Measurements from ENCODE around the gene MCF2L2. TPM values are rescaled to one million over a fixed set of nuclear protein-coding genes. Genes with fewer than 3 reads are reported as not detected.

The MCF2L2 gene
- total and polyA plus RNA-seq, 10 donors = 0.46 to 37.7 (median 17.6) TPM

GRCh38 chr3:183475016-183475763, 46.8 kb upstream of the MCF2L2 start:
- Histone ChIP-seq H3K27ac (no peak overlapping the region), H3K27me3 (replicated peaks in 1 of 7) (peaks cover 0 to 6% (median 0%) of the 10 kb centered on the region in 7 donors), H3K4me3 (no peak overlapping the region), H3K4me1 (no peaks in the 10 kb centered on the region), H3K9me3 (no peaks in the 10 kb centered on the region), H3K36me3 (no peaks in the 10 kb centered on the region)
- DNase-seq = no peak
- WGBS, 5 donors = 28 to 36% (median 32%) methylated on average over 3 of the region's 3 CpGs
- intact Hi-C loops (cut with DNase I; ENCODE audit: low total_unique reads) = no loop called here
- TF ChIP-seq POLR2AphosphoS5 (IDR thresholded peaks at IDR 0.05) = no peak
- TF ChIP-seq POLR2A (IDR thresholded peaks at IDR 0.05) = no peak
- no peak for TF ChIP-seq CTCF (IDR thresholded peaks at IDR 0.05 in 8 of 11, conservative IDR thresholded peaks at IDR 0.05 in 3 of 11)

- Histone ChIP-seq H3K27ac (no peak overlapping the region), H3K9me3 (no peaks in the 10 kb centered on the region), H3K27me3 (replicated peaks in 1 of 7) (peaks cover 0 to 6% (median 0%) of the 10 kb centered on the region in 7 donors), H3K36me3 (no peaks in the 10 kb centered on the region), H3K4me3 (no peak overlapping the region), H3K4me1 (peaks cover 0 to 10% (median 7%) of the 10 kb centered on the region in 6 donors)
- 91 to 97% (median 94%) methylated on average over 2 of the region's 2 CpGs for WGBS, 5 donors
- no peak for DNase-seq
- no peak for TF ChIP-seq POLR2AphosphoS5 (IDR thresholded peaks at IDR 0.05)
- no peak for TF ChIP-seq POLR2A (IDR thresholded peaks at IDR 0.05)
- no peak for TF ChIP-seq CTCF (IDR thresholded peaks at IDR 0.05 in 8 of 11, conservative IDR thresholded peaks at IDR 0.05 in 3 of 11)
- intact Hi-C loops (cut with DNase I; ENCODE audit: low total_unique reads) = loop anchor here (5.0 kb wide), 1 partner anchor 293 kb away; no protein-coding TSS in a partner anchor
These were observed 45.5 kb upstream of the MCF2L2 start for GRCh38 chr3:183473969-183474368.

GRCh38 chr3:183472155-183472554, 43.7 kb upstream of the MCF2L2 start:
- no peaks in the 10 kb centered on the region for H3K27me3 ChIP-seq (replicated peaks in 1 of 7)
- intact Hi-C loops (cut with DNase I; ENCODE audit: low total_unique reads) = loop anchor here (5.0 kb wide), 1 partner anchor 295 kb away; no protein-coding TSS in a partner anchor
- TF ChIP-seq POLR2AphosphoS5 (IDR thresholded peaks at IDR 0.05) = no peak
- no peak for TF ChIP-seq POLR2A (IDR thresholded peaks at IDR 0.05)
- no peak for TF ChIP-seq CTCF (IDR thresholded peaks at IDR 0.05 in 8 of 11, conservative IDR thresholded peaks at IDR 0.05 in 3 of 11)
- H3K36me3 ChIP-seq = no peaks in the 10 kb centered on the region
- no peak overlapping the region for H3K27ac ChIP-seq
- DNase-seq = no peak
- H3K4me1 ChIP-seq = peaks cover 0 to 14% (median 7%) of the 10 kb centered on the region in 6 donors
- no peaks in the 10 kb centered on the region for H3K9me3 ChIP-seq
- 62 to 73% (median 66%) methylated on average over 6 of the region's 6 CpGs for WGBS, 5 donors
- no peak overlapping the region for H3K4me3 ChIP-seq

GRCh38 chr3:183468424-183468823, 40.0 kb upstream of the MCF2L2 start:
- no peak overlapping the region for H3K4me3 ChIP-seq
- no peak for TF ChIP-seq CTCF (IDR thresholded peaks at IDR 0.05 in 8 of 11, conservative IDR thresholded peaks at IDR 0.05 in 3 of 11)
- no peak for TF ChIP-seq POLR2A (IDR thresholded peaks at IDR 0.05)
- no peak for TF ChIP-seq POLR2AphosphoS5 (IDR thresholded peaks at IDR 0.05)
- no peaks in the 10 kb centered on the region for H3K27me3 ChIP-seq (replicated peaks in 1 of 7)
- no peaks in the 10 kb centered on the region for H3K9me3 ChIP-seq
- H3K36me3 ChIP-seq = no peaks in the 10 kb centered on the region
- intact Hi-C loops (cut with DNase I; ENCODE audit: low total_unique reads) = no loop called here
- H3K4me1 ChIP-seq = peaks cover 0 to 14% (median 7%) of the 10 kb centered on the region in 6 donors
- H3K27ac ChIP-seq = no peak overlapping the region
- 71 to 93% (median 86%) methylated on average over 1 of the region's 1 CpG for whole genome bisulfite sequencing, 5 donors
- DNase-seq = no peak

All from spleen (tissue), 11 donors.